Mesothelial cell of epicardium (in vitro differentiated cells): ENCODE data around the gene SEMA6A. TPM values are rescaled to one million over a fixed set of nuclear protein-coding genes. Genes with fewer than 3 reads are reported as not detected.

Source experiments
- DNase-seq, 2 experiments: peaks; one replicate each; pipeline ENCODE4 v3.0.0; 2021; ENCODE audit warnings: low spot score in 2 of 2; ENCODE audit not compliant: unreplicated experiment in 2 of 2
- H3K27ac Mint-ChIP-seq: 2 replicates; pipeline ENCODE4 v1.8.0; 2021; ENCODE audit warnings: mixed read lengths
- H3K27me3 Mint-ChIP-seq: 2 replicates; pipeline ENCODE4 v1.8.0; 2021; ENCODE audit warnings: low read depth, mixed read lengths
- H3K36me3 Mint-ChIP-seq: 2 replicates; pipeline ENCODE4 v1.8.0; 2021; ENCODE audit warnings: mixed read lengths
- H3K4me1 Mint-ChIP-seq: 2 replicates; pipeline ENCODE4 v1.8.0; 2021; ENCODE audit warnings: mixed read lengths
- H3K4me3 Mint-ChIP-seq: 2 replicates; pipeline ENCODE4 v1.8.0; 2021; ENCODE audit warnings: mild to moderate bottlenecking, moderate library complexity, mixed read lengths
- H3K9me3 Mint-ChIP-seq: 2 replicates; pipeline ENCODE4 v1.8.0; 2021; ENCODE audit warnings: mixed read lengths
- CTCF ChIP-seq: fragments of 200-600 bp; sonication (generic); IDR thresholded peaks from one replicate; pipeline ENCODE4 v1.5.0; 2021; ENCODE audit warnings: antibody characterized with exemption; ENCODE audit not compliant: unreplicated experiment
- total RNA-seq: library from RNA; stranded (reverse); gene quantifications from 3 replicates; pipeline ENCODE4 v1.2.1, GENCODE V29; 2021

Gene SEMA6A
- total RNA-seq, 1 donor from 2014 or later: 129 TPM

- Mint-ChIP-seq H3K9me3 (no peaks in the 10 kb centered on the region), H3K4me3 (no peak overlapping the region), H3K36me3 (peaks cover 24% of the 10 kb centered on the region), H3K27ac (no peak overlapping the region), H3K27me3 (no peaks in the 10 kb centered on the region), H3K4me1 (peaks cover 28% of the 10 kb centered on the region)
- no peak for TF ChIP-seq CTCF
- no peak for DNase-seq
These were observed 129.3 kb downstream of the SEMA6A start for GRCh38 chr5:116445311-116445710.

- no peaks in the 10 kb centered on the region for H3K27me3 Mint-ChIP-seq
- peaks cover 28% of the 10 kb centered on the region for H3K4me1 Mint-ChIP-seq
- H3K27ac Mint-ChIP-seq: no peak overlapping the region
- no peak overlapping the region for H3K4me3 Mint-ChIP-seq
- no peak for DNase-seq
- H3K9me3 Mint-ChIP-seq: no peaks in the 10 kb centered on the region
- TF ChIP-seq CTCF: no peak
- H3K36me3 Mint-ChIP-seq: peaks cover 23% of the 10 kb centered on the region
These were observed 130.0 kb downstream of the SEMA6A start for GRCh38 chr5:116444373-116445295.

GRCh38 chr5:116442931-116443551 lies 131.6 kb downstream of the SEMA6A start:
- H3K27ac Mint-ChIP-seq: no peak overlapping the region
- H3K36me3 Mint-ChIP-seq: peaks cover 23% of the 10 kb centered on the region
- H3K9me3 Mint-ChIP-seq: no peaks in the 10 kb centered on the region
- H3K4me1 Mint-ChIP-seq: peaks cover 26% of the 10 kb centered on the region
- TF ChIP-seq CTCF: no peak
- DNase-seq: no peak
- no peaks in the 10 kb centered on the region for H3K27me3 Mint-ChIP-seq
- no peak overlapping the region for H3K4me3 Mint-ChIP-seq

GRCh38 chr5:116442095-116442534 lies 132.5 kb downstream of the SEMA6A start:
- peak overlapping the region; percentile 21 for H3K27ac Mint-ChIP-seq
- H3K36me3 Mint-ChIP-seq: peaks cover 20% of the 10 kb centered on the region
- no peak for DNase-seq

GRCh38 chr5:116441223-116441622 lies 133.4 kb downstream of the SEMA6A start:
- Mint-ChIP-seq H3K4me3 (no peak overlapping the region), H3K36me3 (peaks cover 11% of the 10 kb centered on the region), H3K4me1 (peaks cover 26% of the 10 kb centered on the region), H3K9me3 (no peaks in the 10 kb centered on the region), H3K27ac (no peak overlapping the region), H3K27me3 (no peaks in the 10 kb centered on the region)
- no peak for DNase-seq
- TF ChIP-seq CTCF: no peak

More at GRCh38 chr5:116442095-116442534, 132.5 kb downstream of the SEMA6A start:
- Mint-ChIP-seq H3K9me3 (no peaks in the 10 kb centered on the region), H3K4me1 (peaks cover 26% of the 10 kb centered on the region), H3K27me3 (no peaks in the 10 kb centered on the region), H3K4me3 (no peak overlapping the region)
- TF ChIP-seq CTCF: no peak
